Peyer's patch (tissue), 4 donors: ENCODE measurements around the gene F12.

Experiments
- POLR2A ChIP-seq, 2 donors: fragments of 450-650 bp; IDR thresholded peaks; one replicate each; pipeline ENCODE4 v1.5.1; 2017; ENCODE audit warnings: antibody characterized with exemption in 2 of 2, mild to moderate bottlenecking in 2 of 2, moderate library complexity in 2 of 2
- TF ChIP-seq, protein P1 (sequence below), 6 experiments: fragments of 450-650 bp in 4 of 6; fragments of 200-600 bp in 2 of 6; sonication (generic) in 1 of 6; IDR thresholded peaks; one replicate each; pipeline ENCODE4 v1.5.1; 2017 to 2019; ENCODE audit warnings: antibody characterized with exemption in 6 of 6, mild to moderate bottlenecking in 3 of 6, moderate library complexity in 1 of 6

DNA sequence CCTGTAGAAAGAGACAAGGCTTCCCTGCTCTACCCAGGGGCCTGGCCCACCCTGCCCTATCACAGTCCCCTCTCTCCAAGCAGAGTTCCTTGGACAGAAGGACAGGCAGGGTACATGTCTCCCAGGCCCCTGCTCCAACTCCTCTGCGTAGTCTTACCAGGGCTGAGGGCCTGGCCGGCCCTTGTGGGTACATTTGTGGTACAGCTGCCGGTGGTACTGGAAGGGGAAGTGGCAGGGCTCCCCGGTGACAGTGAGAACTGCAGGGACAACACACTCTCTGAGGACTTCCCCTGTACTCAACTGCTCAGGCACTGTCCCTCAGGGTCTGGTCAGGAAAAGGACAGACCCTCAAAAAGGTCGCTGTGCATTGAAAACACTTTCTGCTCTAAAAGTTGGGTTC lies 3.6 kb downstream of the F12 start:
- TF ChIP-seq, protein P1, sequence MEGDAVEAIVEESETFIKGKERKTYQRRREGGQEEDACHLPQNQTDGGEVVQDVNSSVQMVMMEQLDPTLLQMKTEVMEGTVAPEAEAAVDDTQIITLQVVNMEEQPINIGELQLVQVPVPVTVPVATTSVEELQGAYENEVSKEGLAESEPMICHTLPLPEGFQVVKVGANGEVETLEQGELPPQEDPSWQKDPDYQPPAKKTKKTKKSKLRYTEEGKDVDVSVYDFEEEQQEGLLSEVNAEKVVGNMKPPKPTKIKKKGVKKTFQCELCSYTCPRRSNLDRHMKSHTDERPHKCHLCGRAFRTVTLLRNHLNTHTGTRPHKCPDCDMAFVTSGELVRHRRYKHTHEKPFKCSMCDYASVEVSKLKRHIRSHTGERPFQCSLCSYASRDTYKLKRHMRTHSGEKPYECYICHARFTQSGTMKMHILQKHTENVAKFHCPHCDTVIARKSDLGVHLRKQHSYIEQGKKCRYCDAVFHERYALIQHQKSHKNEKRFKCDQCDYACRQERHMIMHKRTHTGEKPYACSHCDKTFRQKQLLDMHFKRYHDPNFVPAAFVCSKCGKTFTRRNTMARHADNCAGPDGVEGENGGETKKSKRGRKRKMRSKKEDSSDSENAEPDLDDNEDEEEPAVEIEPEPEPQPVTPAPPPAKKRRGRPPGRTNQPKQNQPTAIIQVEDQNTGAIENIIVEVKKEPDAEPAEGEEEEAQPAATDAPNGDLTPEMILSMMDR (IDR thresholded peaks at IDR 0.05): peak in 1 of 6 experiments; percentile 17
- TF ChIP-seq POLR2A (IDR thresholded peaks at IDR 0.05): no peak
